GM18505 (cell line): ENCODE measurements around the gene ODR4.
"Not testable (repeated sequence)": the region's sequence is repeated elsewhere in the genome, so short reads cannot be mapped to it uniquely, and the experiment has no call there.

Experiments used
- ATAC-seq: cut with Tn5 transposase; IDR thresholded peaks from one replicate; pipeline ENCODE4 v1.9.1; 2021; ENCODE audit not compliant: unreplicated experiment
- POLR2A ChIP-seq: IDR thresholded peaks from 4 replicates; pipeline ENCODE4 v1.6.1; 2011; ENCODE audit warnings: borderline replicate concordance; ENCODE audit not compliant: insufficient read depth, insufficient read length; ENCODE audit errors: extremely low read depth

ODR4 gene

DNA sequence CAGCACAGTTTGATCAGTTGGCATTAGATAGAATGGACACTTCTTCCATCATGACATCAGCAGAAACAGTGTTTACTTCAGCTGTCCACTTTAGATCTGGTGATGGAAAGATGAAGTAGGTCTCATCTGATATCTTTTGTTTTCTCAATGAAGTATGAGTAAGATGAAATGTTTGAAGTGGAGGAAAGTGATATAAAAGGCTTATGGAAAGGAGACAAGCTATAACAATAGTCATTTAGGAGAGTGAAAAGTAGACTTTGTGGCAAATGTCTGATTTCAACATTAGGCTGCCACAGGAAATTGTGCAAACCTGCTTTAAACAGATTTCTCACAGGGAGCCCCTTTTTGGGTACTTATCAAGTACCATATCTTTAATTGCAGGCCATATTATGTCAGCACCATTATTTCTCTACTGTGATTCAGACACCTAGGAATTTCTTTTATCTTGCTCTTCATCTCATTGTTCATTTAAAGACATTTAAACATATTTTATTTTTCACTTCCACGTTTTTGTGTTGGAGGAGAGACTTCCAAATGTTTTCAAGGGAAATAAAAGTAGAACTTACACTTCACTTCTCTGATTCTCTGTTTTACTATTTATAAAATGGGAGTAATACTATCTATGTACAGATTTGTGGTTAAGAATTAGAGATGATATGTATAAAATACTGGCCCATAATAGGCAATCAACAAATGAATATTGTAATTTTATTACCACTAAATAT lies 67.2 kb downstream of the ODR4 start:
- no peak for TF ChIP-seq POLR2A
- ATAC-seq, result no peak

DNA sequence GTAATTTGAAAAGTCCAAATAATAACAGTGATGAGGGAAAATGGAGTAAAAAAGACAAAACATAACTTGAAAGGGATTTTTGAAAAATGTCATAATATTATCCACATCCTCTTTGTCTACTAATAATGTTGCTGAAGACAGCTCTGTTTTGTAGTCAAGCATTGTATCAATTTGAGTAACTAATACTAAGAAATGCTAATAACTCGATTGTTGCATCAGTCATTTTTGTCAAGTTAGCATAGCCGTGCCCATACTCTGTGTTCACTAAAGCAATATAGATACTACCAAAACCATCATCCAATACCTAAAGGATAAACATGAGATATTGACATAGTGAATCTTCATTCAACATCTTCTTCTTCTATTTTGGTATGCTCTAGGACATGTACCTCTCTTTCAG lies 68.0 kb downstream of the ODR4 start:
- no peak for TF ChIP-seq POLR2A
- ATAC-seq, result peak; percentile 54

DNA sequence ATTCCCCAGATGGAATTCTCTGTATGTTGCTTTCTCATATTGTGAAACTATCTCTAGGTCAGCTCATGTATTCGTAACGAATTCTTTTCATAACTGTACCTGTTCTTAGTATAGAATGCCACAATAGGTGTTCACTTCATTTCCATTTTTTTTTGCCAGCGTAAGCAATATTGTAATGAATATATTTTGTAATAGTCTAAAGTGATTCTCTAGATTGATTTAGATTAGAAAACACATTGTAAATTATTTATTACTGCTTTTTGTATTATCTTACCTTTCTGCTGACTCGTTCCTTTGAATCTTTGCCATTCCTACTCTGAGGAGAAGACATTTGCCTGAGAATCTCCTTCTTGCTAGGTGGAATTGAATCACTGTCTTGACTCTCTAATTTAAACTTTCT lies 70.5 kb downstream of the ODR4 start:
- no peak for TF ChIP-seq POLR2A
- no peak for ATAC-seq

DNA sequence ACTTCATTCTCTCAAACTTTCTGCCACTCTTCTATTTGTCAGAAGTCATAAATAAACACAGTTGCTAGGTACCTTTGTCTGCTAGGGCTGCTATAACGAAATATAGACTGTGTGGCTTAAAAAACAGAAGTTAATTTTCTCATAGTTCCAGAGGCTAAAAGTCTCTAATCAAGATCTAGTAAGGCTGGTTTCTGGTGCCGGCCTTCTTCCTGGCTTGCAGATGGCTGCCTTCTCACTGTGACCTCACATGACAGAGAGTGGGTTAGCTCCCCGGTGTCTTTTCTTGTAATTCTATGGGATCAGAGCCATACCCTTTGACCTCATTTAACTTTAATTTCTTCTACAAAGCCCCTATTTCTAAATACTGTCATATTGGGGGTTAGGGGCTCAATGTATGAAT lies 79.3 kb downstream of the ODR4 start:
- no peak for ATAC-seq
- no peak for TF ChIP-seq POLR2A

DNA sequence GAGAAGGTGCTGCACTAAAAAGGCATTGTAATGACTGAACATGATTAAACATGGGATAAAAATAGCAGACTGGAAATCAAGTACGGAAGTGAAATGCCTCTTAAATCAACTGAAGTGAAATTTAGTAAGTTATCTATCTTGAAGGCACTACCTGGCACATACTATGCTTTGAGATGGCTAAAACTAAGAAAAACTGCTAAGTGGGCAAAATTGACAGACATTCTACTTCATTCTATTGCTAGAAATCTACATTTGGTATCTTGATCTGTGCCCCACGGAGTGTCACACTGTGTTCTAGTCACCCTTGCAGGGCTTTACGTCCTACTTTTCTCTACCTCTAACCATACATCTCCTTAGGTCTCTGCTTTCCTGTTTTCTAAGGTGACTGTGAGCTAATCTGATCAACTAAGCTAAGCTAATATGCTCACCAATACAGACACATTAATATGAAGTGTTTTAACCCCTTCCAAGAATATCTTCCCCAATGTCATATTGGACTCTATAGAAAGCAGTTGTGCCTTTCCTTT lies 81.2 kb downstream of the ODR4 start:
- no peak for TF ChIP-seq POLR2A
- ATAC-seq, result no peak

DNA sequence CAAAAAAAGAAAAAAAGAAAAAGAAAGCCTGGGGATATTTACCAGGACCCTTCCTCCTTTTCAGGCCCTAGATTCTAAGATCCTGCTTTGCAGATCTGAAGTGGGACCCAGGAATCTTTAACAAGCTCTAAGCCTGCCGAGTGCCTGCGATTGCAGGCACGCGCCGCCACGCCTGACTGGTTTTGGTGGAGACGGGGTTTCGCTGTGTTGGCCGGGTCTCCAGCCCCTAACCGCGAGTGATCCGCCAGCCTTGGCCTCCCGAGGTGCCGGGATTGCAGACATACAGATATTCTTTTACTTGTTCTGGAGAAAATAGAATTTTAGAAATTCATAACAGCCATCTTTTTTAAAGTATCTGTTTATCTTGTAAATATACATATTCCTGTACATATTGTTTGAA lies 83.5 kb downstream of the ODR4 start:
- not testable (repeated sequence) for ATAC-seq

DNA sequence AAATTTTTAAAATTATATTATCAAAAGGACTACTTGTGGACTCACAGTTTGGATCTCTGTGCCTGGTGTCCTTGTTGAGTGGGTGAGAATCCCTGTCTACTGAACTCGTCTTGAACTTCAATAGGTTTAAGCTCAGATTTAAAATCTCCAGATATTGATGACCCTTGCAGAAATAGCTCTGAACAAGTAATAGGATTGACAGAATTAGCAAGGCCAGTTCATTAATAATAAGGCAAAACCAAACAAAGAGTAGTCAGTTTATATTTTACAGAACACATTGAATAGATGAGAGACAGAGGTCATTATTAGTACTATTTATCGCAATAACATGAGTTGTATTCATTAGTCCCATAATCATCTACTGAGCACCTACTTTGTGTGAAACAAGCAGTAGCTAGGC lies 85.4 kb downstream of the ODR4 start, which contains the start of gene PDC:
Gene PDC, minus strand, starts transcription at position 101 of the 400 bp plus-strand sequence. CDS start 11,655 bp downstream, outside the sequence.
- TF ChIP-seq POLR2A, result no peak
- ATAC-seq, result no peak

DNA sequence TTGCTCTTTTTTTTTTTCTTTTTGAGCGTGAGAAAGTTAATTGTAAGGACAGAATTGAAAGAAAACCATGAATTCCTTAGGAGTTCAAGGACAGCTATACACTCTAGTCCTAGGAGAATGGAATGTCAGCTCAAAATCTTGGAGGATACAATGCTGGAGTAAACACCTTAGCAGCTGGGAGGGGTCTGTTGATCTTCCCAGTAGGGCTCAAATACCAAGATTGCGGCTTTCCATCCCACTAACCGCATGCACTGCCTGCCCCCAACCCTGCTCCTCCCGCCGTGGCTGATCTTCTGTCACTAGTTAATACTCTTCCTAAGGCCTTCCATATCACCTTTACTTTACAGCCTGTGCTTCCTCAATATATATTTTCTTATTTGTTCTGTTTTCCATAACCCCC lies 87.9 kb downstream of the ODR4 start:
- no peak for ATAC-seq
- TF ChIP-seq POLR2A, result no peak

DNA sequence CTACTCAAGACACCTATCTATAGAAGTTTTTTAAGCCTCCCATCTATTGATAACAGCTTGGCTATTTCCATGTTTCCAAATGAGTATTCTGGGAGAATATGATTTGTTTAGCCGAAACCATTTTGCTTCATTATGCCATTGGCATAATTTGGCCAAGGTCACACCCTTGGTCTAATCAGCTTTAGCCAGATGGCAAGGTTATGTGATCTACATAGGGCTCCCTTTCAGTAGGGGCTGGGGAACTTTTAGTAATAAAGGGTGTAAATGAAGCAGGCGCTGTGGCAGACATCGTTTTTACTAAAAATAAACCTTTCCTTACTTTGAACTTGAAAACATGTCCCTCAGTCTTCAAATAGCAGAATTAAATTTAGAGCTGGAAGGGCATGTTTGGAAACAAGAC lies 88.3 kb downstream of the ODR4 start:
- ATAC-seq, result no peak
- TF ChIP-seq POLR2A, result no peak

DNA sequence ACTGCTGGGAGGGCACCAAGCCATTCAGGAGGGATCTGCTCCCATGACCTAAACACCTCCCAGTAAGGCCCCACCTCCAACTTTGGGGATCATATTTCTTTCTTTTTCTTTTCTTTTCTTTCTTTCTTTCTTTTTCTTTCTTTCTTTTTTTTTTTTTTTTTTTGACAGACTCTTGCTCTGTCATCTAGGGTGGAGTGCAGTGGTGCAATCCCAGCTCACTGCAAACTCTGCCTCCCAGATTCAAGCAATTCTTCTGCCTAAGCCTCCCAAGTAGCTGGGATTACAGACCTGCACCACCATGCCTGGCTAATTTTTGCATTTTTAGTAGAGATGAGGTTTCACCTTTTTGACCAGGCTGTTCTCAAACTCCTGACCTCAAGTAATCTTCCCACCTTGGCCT lies 89.9 kb downstream of the ODR4 start:
- ATAC-seq, result not testable (repeated sequence)

DNA sequence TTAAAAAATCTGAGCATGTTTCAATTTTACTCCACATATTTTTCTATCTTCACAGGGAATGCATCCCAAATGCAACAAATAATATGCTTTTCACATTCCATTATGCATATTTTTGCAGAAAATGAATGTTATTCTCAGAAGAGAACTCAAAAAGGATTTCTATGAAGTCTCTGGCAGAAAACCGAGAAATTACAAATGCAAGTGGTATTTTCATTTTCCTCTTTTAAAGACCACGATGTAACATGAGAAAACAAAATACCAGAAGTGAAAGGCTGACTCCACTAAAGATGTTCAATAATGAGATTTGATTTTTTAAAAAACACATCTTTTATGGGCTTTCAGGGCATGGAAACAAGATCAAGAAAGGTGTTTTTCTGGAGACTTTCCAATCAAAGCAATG lies 90.3 kb downstream of the ODR4 start:
- TF ChIP-seq POLR2A, result no peak
- no peak for ATAC-seq
